GM23338 (cell line): ENCODE data around the gene TBCE. TPM values are rescaled to one million over a fixed set of nuclear protein-coding genes. Genes with fewer than 3 reads are reported as not detected.

ENCODE experiments used
- ATAC-seq: fragments of 200-7000 bp; cut with Tn5 transposase; 3 replicates; pipeline ENCODE4 v1.9.1; 2020
- DNase-seq: peaks from one replicate; pipeline ENCODE4 v3.0.0-alpha.2; 2015; ENCODE audit warnings: low spot score
- H2AFZ ChIP-seq: fragments of 200-600 bp; sonication (generic); 2 replicates; pipeline ENCODE4 v1.8.0; 2016; ENCODE audit warnings: antibody characterized with exemption, mild to moderate bottlenecking, moderate library complexity
- H3F3A ChIP-seq: fragments of 200-600 bp; sonication (generic); replicated peaks from 2 replicates; pipeline ENCODE4 v1.8.0; 2017; ENCODE audit warnings: antibody characterized with exemption, mixed run types, low read depth
- H3K27ac ChIP-seq: fragments of 200-600 bp; sonication (generic); 2 replicates; pipeline ENCODE4 v1.6.1; 2016; ENCODE audit warnings: low read depth
- H3K27me3 ChIP-seq: fragments of 200-600 bp; sonication (generic); 2 replicates; pipeline ENCODE4 v1.8.0; 2016; ENCODE audit warnings: mild to moderate bottlenecking, mixed run types, moderate library complexity; ENCODE audit not compliant: insufficient read depth
- H3K36me3 ChIP-seq: fragments of 200-600 bp; sonication (generic); 2 replicates; pipeline ENCODE4 v1.8.0; 2016; ENCODE audit warnings: mild to moderate bottlenecking; ENCODE audit not compliant: insufficient read depth
- H3K4me1 ChIP-seq: fragments of 200-600 bp; sonication (generic); 2 replicates; pipeline ENCODE4 v1.8.0; 2016; ENCODE audit warnings: mild to moderate bottlenecking, moderate library complexity; ENCODE audit not compliant: insufficient read depth
- H3K4me2 ChIP-seq: fragments of 200-600 bp; sonication (generic); 2 replicates; pipeline ENCODE4 v1.7.1; 2017; ENCODE audit warnings: mixed run types
- H3K4me3 ChIP-seq: fragments of 200-600 bp; sonication (generic); 2 replicates; pipeline ENCODE4 v1.6.1; 2016; ENCODE audit warnings: mixed run types
- H3K79me2 ChIP-seq: fragments of 200-600 bp; sonication (generic); replicated peaks from 2 replicates; pipeline ENCODE4 v1.8.0; 2017; ENCODE audit warnings: mild to moderate bottlenecking; ENCODE audit not compliant: insufficient read depth
- H3K9me2 ChIP-seq: fragments of 200-600 bp; sonication (generic); 2 replicates; pipeline ENCODE4 v1.8.0; 2017; ENCODE audit not compliant: insufficient read depth
- H4K20me1 ChIP-seq: fragments of 200-600 bp; sonication (generic); replicated peaks from 2 replicates; pipeline ENCODE4 v1.8.0; 2017; ENCODE audit warnings: mild to moderate bottlenecking; ENCODE audit not compliant: insufficient read depth
- H3K27ac Mint-ChIP-seq: 2 replicates; pipeline ENCODE4 v1.8.0; 2020; ENCODE audit warnings: inconsistent platforms, mild to moderate bottlenecking, moderate library complexity, mixed read lengths
- H3K27me3 Mint-ChIP-seq: 3 replicates; pipeline ENCODE4 v1.8.0; 2022; ENCODE audit warnings: low read depth, mild to moderate bottlenecking, moderate library complexity, mixed read lengths, inconsistent platforms; ENCODE audit not compliant: insufficient read depth, poor library complexity
- H3K36me3 Mint-ChIP-seq: 3 replicates; pipeline ENCODE4 v1.8.0; 2021; ENCODE audit warnings: low read depth, mild to moderate bottlenecking, inconsistent platforms, moderate library complexity, mixed read lengths
- H3K4me1 Mint-ChIP-seq: 3 replicates; pipeline ENCODE4 v1.8.0; 2020; ENCODE audit warnings: mild to moderate bottlenecking, inconsistent platforms, mixed read lengths
- H3K4me3 Mint-ChIP-seq: 3 replicates; pipeline ENCODE4 v1.8.0; 2021; ENCODE audit warnings: moderate library complexity, mild to moderate bottlenecking, inconsistent platforms, mixed read lengths
- H3K9me3 Mint-ChIP-seq: 3 replicates; pipeline ENCODE4 v1.8.0; 2020; ENCODE audit warnings: moderate library complexity, mild to moderate bottlenecking, inconsistent platforms, mixed read lengths
- CREB1 ChIP-seq: fragments of 250-450 bp; sonication (Bioruptor Pico); IDR thresholded peaks from 2 replicates; pipeline ENCODE4 v1.5.0; 2020; ENCODE audit warnings: low read depth, mild to moderate bottlenecking, moderate library complexity
- ETS1 ChIP-seq: IDR thresholded peaks from 2 replicates; pipeline ENCODE4 v1.6.1; 2016; ENCODE audit warnings: antibody characterized with exemption
- EZH2 ChIP-seq: fragments of 200-600 bp; sonication (generic); IDR thresholded peaks from one replicate; pipeline ENCODE4 v1.8.0; 2017; ENCODE audit warnings: antibody characterized with exemption, mild to moderate bottlenecking, low read depth; ENCODE audit not compliant: unreplicated experiment
- EZH2phosphoT487 ChIP-seq: fragments of 200-600 bp; sonication (generic); IDR thresholded peaks from one replicate; pipeline ENCODE4 v1.8.1; 2018; ENCODE audit warnings: antibody characterized with exemption; ENCODE audit not compliant: unreplicated experiment
- JUNB ChIP-seq: IDR thresholded peaks from one replicate; pipeline ENCODE4 v1.6.1; 2016; ENCODE audit warnings: antibody characterized with exemption; ENCODE audit not compliant: unreplicated experiment
- NANOG ChIP-seq: IDR thresholded peaks from 2 replicates; pipeline ENCODE4 v1.6.1; 2016; ENCODE audit warnings: antibody characterized with exemption, borderline replicate concordance
- POLR2AphosphoS5 ChIP-seq: IDR thresholded peaks from 2 replicates; pipeline ENCODE4 v1.6.1; 2016; ENCODE audit warnings: antibody characterized with exemption, low read depth
- REST ChIP-seq: IDR thresholded peaks from one replicate; pipeline ENCODE4 v1.6.1; 2018; ENCODE audit warnings: antibody characterized with exemption; ENCODE audit not compliant: unreplicated experiment
- STAT1 ChIP-seq: IDR thresholded peaks from one replicate; pipeline ENCODE4 v1.6.1; 2016; ENCODE audit warnings: antibody characterized with exemption; ENCODE audit not compliant: unreplicated experiment
- ZNF114 ChIP-seq: fragments of 250-450 bp; sonication (Bioruptor Pico); IDR thresholded peaks from 2 replicates; pipeline ENCODE4 v1.5.0; 2020; ENCODE audit warnings: mild to moderate bottlenecking, moderate library complexity
- ZNF331 ChIP-seq: fragments of 250-450 bp; sonication (Bioruptor Pico); IDR thresholded peaks from 2 replicates; pipeline ENCODE4 v1.5.0; 2020; ENCODE audit warnings: low read depth, mild to moderate bottlenecking, moderate library complexity
- ZNF462 ChIP-seq: fragments of 250-450 bp; sonication (Bioruptor Pico); IDR thresholded peaks from 2 replicates; pipeline ENCODE4 v1.5.0; 2020; ENCODE audit warnings: mild to moderate bottlenecking, moderate library complexity
- polyA plus RNA-seq: library from polyadenylated mRNA; unstranded; fragments of >200 nt; fragmentation: Nextera tagmentation; extraction: Ambion mirVana; gene quantifications from 2 replicates; pipeline ENCODE4 v1.2.1, GENCODE V29; 2016
- total RNA-seq: library from RNA; depleted of rRNA; stranded (reverse); fragments of >200 nt; shearing (Covaris generic); gene quantifications from 2 replicates; pipeline ENCODE4 v1.2.3, GENCODE V29; 2014

Gene TBCE
- total and polyA plus RNA-seq, 2 experiments from 2014 or later, result 42.7 to 64.8 TPM

- Mint-ChIP-seq H3K27ac (no peak overlapping the region), H3K36me3 (peaks cover 36% of the 10 kb centered on the region), H3K27me3 (peaks cover 2% of the 10 kb centered on the region), H3K9me3 (peaks cover 2% of the 10 kb centered on the region; the same call in 1 of the 3 replicates), H3K4me1 (no peaks in the 10 kb centered on the region), H3K4me3 (no peak overlapping the region)
- Histone ChIP-seq H3K4me2 (no peak overlapping the region), H3F3A (no peaks in the 10 kb centered on the region), H3K4me3 (no peak overlapping the region), H3K4me1 (no peaks in the 10 kb centered on the region), H3K9me2 (no peaks in the 10 kb centered on the region), H2AFZ (no peak overlapping the region), H3K36me3 (peaks cover 11% of the 10 kb centered on the region; the same call in 1 of the 2 replicates), H4K20me1 (no peaks in the 10 kb centered on the region; the same call in 1 of the 2 replicates), H3K27me3 (no peaks in the 10 kb centered on the region), H3K27ac (no peak overlapping the region), H3K79me2 (no peaks in the 10 kb centered on the region)
- ATAC-seq (no peak), DNase-seq (no peak)
- TF ChIP-seq CREB1, result no peak
- TF ChIP-seq EZH2, result no peak
- no peak for TF ChIP-seq ZNF331 (CRISPR knock-in tag)
- no peak for TF ChIP-seq POLR2AphosphoS5
Measured at GRCh38 chr1:235342039-235342438, 25.2 kb upstream of the TBCE start.

GRCh38 chr1:235342471-235342870, 24.8 kb upstream of the TBCE start:
- H2AFZ ChIP-seq, result no peak overlapping the region
- no peak overlapping the region for H3K4me2 ChIP-seq
- H3F3A ChIP-seq, result no peaks in the 10 kb centered on the region
- no peak overlapping the region for H3K27ac ChIP-seq
- no peaks in the 10 kb centered on the region; the same call in 1 of the 2 replicates for H4K20me1 ChIP-seq
- no peaks in the 10 kb centered on the region for H3K79me2 ChIP-seq
- peaks cover 35% of the 10 kb centered on the region for H3K36me3 Mint-ChIP-seq
- H3K27me3 ChIP-seq, result no peaks in the 10 kb centered on the region
- H3K4me3 ChIP-seq, result no peak overlapping the region
- H3K4me3 Mint-ChIP-seq, result no peak overlapping the region
- no peaks in the 10 kb centered on the region for H3K4me1 ChIP-seq
- DNase-seq, result no peak
- H3K4me1 Mint-ChIP-seq, result no peaks in the 10 kb centered on the region
- H3K27ac Mint-ChIP-seq, result no peak overlapping the region
- peaks cover 2% of the 10 kb centered on the region for H3K27me3 Mint-ChIP-seq
- H3K36me3 ChIP-seq, result peaks cover 7% of the 10 kb centered on the region; the same call in 1 of the 2 replicates
- peaks cover 2% of the 10 kb centered on the region; the same call in 1 of the 3 replicates for H3K9me3 Mint-ChIP-seq
- no peaks in the 10 kb centered on the region for H3K9me2 ChIP-seq
- ATAC-seq, result no peak
- TF ChIP-seq JUNB, result no peak
- no peak for TF ChIP-seq ZNF462 (CRISPR knock-in tag)
- TF ChIP-seq EZH2phosphoT487, result no peak
- no peak for TF ChIP-seq POLR2AphosphoS5
- TF ChIP-seq ETS1, result no peak
- TF ChIP-seq NANOG, result no peak
- no peak for TF ChIP-seq REST
- no peak for TF ChIP-seq CREB1
- no peak for TF ChIP-seq ZNF114 (CRISPR knock-in tag)
- TF ChIP-seq STAT1, result no peak
